Endodermal cell (in vitro differentiated cells): Measurements from ENCODE around the gene DCTPP1. TPM values are rescaled to one million over a fixed set of nuclear protein-coding genes. Genes with fewer than 3 reads are reported as not detected.

Source experiments
- DNase-seq: peaks from one replicate; pipeline ENCODE4 v3.0.0-alpha.2; 2017
- H3K27ac ChIP-seq: 2 replicates; pipeline ENCODE4 v1.5.1; 2013; ENCODE audit warnings: mild to moderate bottlenecking, low read depth, low read length, moderate library complexity
- H3K27me3 ChIP-seq: 2 replicates; pipeline ENCODE4 v1.6.1; 2013; ENCODE audit warnings: mild to moderate bottlenecking, low read length, moderate library complexity; ENCODE audit not compliant: insufficient read depth, control insufficient read depth, poor library complexity, severe bottlenecking
- H3K36me3 ChIP-seq: 2 replicates; pipeline ENCODE4 v1.7.0; 2013; ENCODE audit warnings: mild to moderate bottlenecking, low read length, moderate library complexity; ENCODE audit not compliant: control insufficient read depth, insufficient read depth
- H3K4me1 ChIP-seq: one replicate; pipeline ENCODE4 v1.7.0; 2013; ENCODE audit warnings: low read length; ENCODE audit not compliant: control insufficient read depth, insufficient read depth
- H3K4me3 ChIP-seq: 2 replicates; pipeline ENCODE4 v1.5.1; 2013; ENCODE audit warnings: mild to moderate bottlenecking, low read length, moderate library complexity
- H3K9ac ChIP-seq: 2 replicates; pipeline ENCODE4 v1.6.1; 2013; ENCODE audit warnings: mild to moderate bottlenecking, low read length, moderate library complexity; ENCODE audit not compliant: poor library complexity, severe bottlenecking; ENCODE audit errors: extremely low read depth
- H3K9me3 ChIP-seq: 2 replicates; pipeline ENCODE4 v1.6.1; 2013; ENCODE audit warnings: mild to moderate bottlenecking, low read length, moderate library complexity; ENCODE audit not compliant: control insufficient read depth
- H3K27ac Mint-ChIP-seq: 2 replicates; pipeline ENCODE4 v1.8.0; 2020; ENCODE audit warnings: mixed read lengths
- H3K27me3 Mint-ChIP-seq: 2 replicates; pipeline ENCODE4 v1.8.0; 2021; ENCODE audit warnings: mild to moderate bottlenecking, mixed read lengths; ENCODE audit not compliant: insufficient read depth
- H3K36me3 Mint-ChIP-seq: 2 replicates; pipeline ENCODE4 v1.8.0; 2020; ENCODE audit warnings: low read depth, mixed read lengths
- H3K4me1 Mint-ChIP-seq: 2 replicates; pipeline ENCODE4 v1.8.0; 2020; ENCODE audit warnings: mixed read lengths
- H3K4me3 Mint-ChIP-seq: 2 replicates; pipeline ENCODE4 v1.8.0; 2020; ENCODE audit warnings: mild to moderate bottlenecking, moderate library complexity, mixed read lengths
- H3K9me3 Mint-ChIP-seq: 2 replicates; pipeline ENCODE4 v1.8.0; 2020; ENCODE audit warnings: mild to moderate bottlenecking, mixed read lengths
- WGBS, 2 experiments: methylation state at CpG; one replicate each; pipeline versions ENCODE4 v1.1.5 to v1.1.7; 2013; ENCODE audit warnings: missing lambda C conversion rate in 2 of 2, mixed read lengths in 1 of 2; ENCODE audit not compliant: insufficient coverage in 1 of 2, insufficient read length in 1 of 2; 5-methylcytosine and 5-hydroxymethylcytosine counted together
- total RNA-seq, 2 donors: library from RNA; stranded (reverse); fragmentation: NEBNext Ultra II Directional in 1 of 2; extraction: Animal tissue kit (Norgen Biotek cat#: 25700) in 1 of 2; gene quantifications; 2 replicates in 1 of 2; 3 replicates in 1 of 2; pipeline ENCODE4 v1.2.1, GENCODE V29; 2021
- TF ChIP-seq, protein P1 (sequence below): fragments of 200-600 bp; sonication (generic); conservative IDR thresholded peaks from 2 replicates; pipeline ENCODE4 v1.5.0; 2021; ENCODE audit warnings: antibody characterized with exemption, mild to moderate bottlenecking

Gene DCTPP1
- total RNA-seq, 2 donors from 2014 or later: 54.8 to 61.9 TPM

GRCh38 chr16:30434852-30435251 lies 5.0 kb upstream of the DCTPP1 start:
- no peaks in the 10 kb centered on the region for H3K4me1 ChIP-seq
- TF ChIP-seq, protein P1, sequence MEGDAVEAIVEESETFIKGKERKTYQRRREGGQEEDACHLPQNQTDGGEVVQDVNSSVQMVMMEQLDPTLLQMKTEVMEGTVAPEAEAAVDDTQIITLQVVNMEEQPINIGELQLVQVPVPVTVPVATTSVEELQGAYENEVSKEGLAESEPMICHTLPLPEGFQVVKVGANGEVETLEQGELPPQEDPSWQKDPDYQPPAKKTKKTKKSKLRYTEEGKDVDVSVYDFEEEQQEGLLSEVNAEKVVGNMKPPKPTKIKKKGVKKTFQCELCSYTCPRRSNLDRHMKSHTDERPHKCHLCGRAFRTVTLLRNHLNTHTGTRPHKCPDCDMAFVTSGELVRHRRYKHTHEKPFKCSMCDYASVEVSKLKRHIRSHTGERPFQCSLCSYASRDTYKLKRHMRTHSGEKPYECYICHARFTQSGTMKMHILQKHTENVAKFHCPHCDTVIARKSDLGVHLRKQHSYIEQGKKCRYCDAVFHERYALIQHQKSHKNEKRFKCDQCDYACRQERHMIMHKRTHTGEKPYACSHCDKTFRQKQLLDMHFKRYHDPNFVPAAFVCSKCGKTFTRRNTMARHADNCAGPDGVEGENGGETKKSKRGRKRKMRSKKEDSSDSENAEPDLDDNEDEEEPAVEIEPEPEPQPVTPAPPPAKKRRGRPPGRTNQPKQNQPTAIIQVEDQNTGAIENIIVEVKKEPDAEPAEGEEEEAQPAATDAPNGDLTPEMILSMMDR: no peak
- peaks cover 3% of the 10 kb centered on the region for H3K4me1 Mint-ChIP-seq
- no peak overlapping the region for H3K27ac ChIP-seq
- no peak overlapping the region for H3K4me3 ChIP-seq
- DNase-seq: no peak
- H3K27ac Mint-ChIP-seq: no peak overlapping the region
- no peaks in the 10 kb centered on the region for H3K36me3 ChIP-seq
- H3K9me3 ChIP-seq: no peaks in the 10 kb centered on the region
- no peaks in the 10 kb centered on the region for H3K27me3 ChIP-seq
- peaks cover 42% of the 10 kb centered on the region for H3K27me3 Mint-ChIP-seq
- H3K9me3 Mint-ChIP-seq: peaks cover 3% of the 10 kb centered on the region
- 74 to 81% methylated on average over 4 of the region's 4 CpGs for WGBS, 2 experiments
- no peak overlapping the region for H3K4me3 Mint-ChIP-seq
- H3K36me3 Mint-ChIP-seq: no peaks in the 10 kb centered on the region
- no peak overlapping the region for H3K9ac ChIP-seq

DNA sequence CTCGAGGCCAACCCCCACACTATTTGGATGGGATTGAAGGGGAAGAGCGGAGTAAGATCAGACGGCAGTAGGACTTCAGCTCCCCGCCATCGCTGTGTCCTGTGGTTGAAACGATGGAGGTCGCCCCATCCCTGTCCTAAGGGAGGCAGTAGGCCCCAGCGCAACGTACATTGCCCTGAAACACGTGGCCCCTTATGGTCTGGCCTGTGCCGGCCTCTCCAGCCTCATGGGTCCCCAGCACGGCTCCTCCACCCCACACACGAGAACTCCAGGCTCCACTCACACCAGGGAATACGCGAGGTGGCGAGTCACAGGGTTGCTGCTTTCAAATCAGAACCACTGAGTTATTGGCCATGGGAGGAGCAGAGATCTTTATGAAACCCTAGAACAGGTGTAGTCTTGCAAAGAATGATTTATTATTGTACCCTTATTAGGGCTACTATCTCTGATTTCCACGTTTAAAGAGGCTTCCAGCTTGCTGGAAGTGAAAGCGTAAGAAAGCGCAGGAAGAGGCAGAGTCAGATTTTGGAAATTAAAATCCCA lies 669 bp upstream of the DCTPP1 start:
- 56 to 66% methylated on average over 19 of the region's 19 CpGs for WGBS, 2 experiments
- H3K27me3 ChIP-seq: no peaks in the 10 kb centered on the region
- H3K27ac Mint-ChIP-seq: no peak overlapping the region
- no peaks in the 10 kb centered on the region for H3K9me3 ChIP-seq
- H3K4me3 Mint-ChIP-seq: no peak overlapping the region
- H3K27ac ChIP-seq: no peak overlapping the region
- no peaks in the 10 kb centered on the region for H3K9me3 Mint-ChIP-seq
- H3K4me1 ChIP-seq: no peaks in the 10 kb centered on the region
- H3K27me3 Mint-ChIP-seq: peaks cover 32% of the 10 kb centered on the region
- H3K9ac ChIP-seq: no peak overlapping the region
- TF ChIP-seq, protein P1: peak; percentile 61
- H3K36me3 Mint-ChIP-seq: peaks cover 28% of the 10 kb centered on the region
- H3K4me3 ChIP-seq: no peak overlapping the region
- H3K4me1 Mint-ChIP-seq: peaks cover 8% of the 10 kb centered on the region
- H3K36me3 ChIP-seq: peaks cover 17% of the 10 kb centered on the region
- no peak for DNase-seq

DNA sequence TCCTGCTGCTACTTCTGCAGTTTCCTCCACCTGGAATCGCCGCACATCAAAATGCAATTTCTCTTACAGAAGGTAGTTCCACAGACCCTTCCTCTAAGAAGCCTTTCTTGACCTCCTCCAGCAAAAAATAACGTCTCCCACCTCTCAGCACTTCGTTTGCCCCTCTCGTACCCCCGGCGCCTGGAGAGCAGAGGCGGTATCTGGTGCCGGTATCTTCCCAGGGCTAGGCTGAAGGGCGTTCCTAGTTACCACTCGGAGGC lies 482 bp downstream of the DCTPP1 start:
- peak; percentile 76 for DNase-seq
- Histone ChIP-seq H3K9ac (peak overlapping the region; percentile 31), H3K4me3 (peak overlapping the region; percentile 91), H3K9me3 (no peaks in the 10 kb centered on the region), H3K4me1 (no peaks in the 10 kb centered on the region), H3K36me3 (peaks cover 25% of the 10 kb centered on the region), H3K27me3 (no peaks in the 10 kb centered on the region), H3K27ac (no peak overlapping the region)
- no peak overlapping the region for H3K4me3 Mint-ChIP-seq
- H3K27ac Mint-ChIP-seq: no peak overlapping the region
- H3K9me3 Mint-ChIP-seq: no peaks in the 10 kb centered on the region
- H3K4me1 Mint-ChIP-seq: peaks cover 8% of the 10 kb centered on the region
- 3 to 8% methylated on average over 4 to 11 of the region's 11 CpGs for WGBS, 2 experiments
- peaks cover 24% of the 10 kb centered on the region for H3K27me3 Mint-ChIP-seq
- H3K36me3 Mint-ChIP-seq: peaks cover 34% of the 10 kb centered on the region
- TF ChIP-seq, protein P1: no peak
